HepG2 (cell line): ENCODE measurements around the gene NFX1. TPM values are rescaled to one million over a fixed set of nuclear protein-coding genes. Genes with fewer than 3 reads are reported as not detected.

Experiments used
- BORCS8-MEF2B ChIP-seq: sonication (generic); formaldehyde crosslinking; IDR thresholded peaks from 2 replicates; pipeline ENCODE4 v1.8.0; 2022; ENCODE audit warnings: mild to moderate bottlenecking, missing genetic modification reagents
- CBX1 ChIP-seq: IDR thresholded peaks from one replicate; pipeline ENCODE4 v1.6.1; 2016; ENCODE audit warnings: antibody characterized with exemption, low read depth
- CCDC6 ChIP-seq: sonication (generic); formaldehyde crosslinking; IDR thresholded peaks from 2 replicates; pipeline ENCODE4 v1.8.1; 2022; ENCODE audit warnings: mild to moderate bottlenecking, missing genetic modification reagents, moderate library complexity
- CREB1 ChIP-seq, 2 experiments: fragments of 450-650 bp in 1 of 2; IDR thresholded peaks; 2 replicates each; pipeline ENCODE4 v1.6.1; 2016 to 2017; ENCODE audit warnings: control low read depth in 1 of 2, mild to moderate bottlenecking in 1 of 2, missing compliant biosample characterization in 1 of 2, missing genetic modification characterization in 1 of 2
- DMAP1 ChIP-seq: IDR thresholded peaks from 2 replicates; pipeline ENCODE4 v1.6.1; 2016
- FOXP1 ChIP-seq, 2 experiments: fragments of 450-650 bp in 1 of 2; IDR thresholded peaks; 2 replicates each; pipeline ENCODE4 v1.6.1; 2017 to 2018; ENCODE audit warnings: antibody characterized with exemption in 1 of 2
- GTF3A ChIP-seq: sonication (generic); formaldehyde crosslinking; conservative IDR thresholded peaks from 2 replicates; pipeline ENCODE4 v1.4.0; 2020; ENCODE audit warnings: mild to moderate bottlenecking, missing genetic modification reagents
- HDAC1 ChIP-seq: sonication (generic); formaldehyde crosslinking; IDR thresholded peaks from 2 replicates; pipeline ENCODE4 v1.5.1; 2020; ENCODE audit warnings: mild to moderate bottlenecking, missing genetic modification reagents
- HIVEP1 ChIP-seq: sonication (generic); formaldehyde crosslinking; IDR thresholded peaks from 2 replicates; pipeline ENCODE4 v1.4.0; 2020; ENCODE audit warnings: mild to moderate bottlenecking, missing genetic modification reagents
- IRF2 ChIP-seq: IDR thresholded peaks from 2 replicates; pipeline ENCODE4 v1.6.1; 2018; ENCODE audit warnings: missing genetic modification reagents, missing compliant biosample characterization
- KDM5B ChIP-seq: sonication (generic); formaldehyde crosslinking; IDR thresholded peaks from 2 replicates; pipeline ENCODE4 v1.4.0; 2020; ENCODE audit warnings: missing genetic modification reagents, mild to moderate bottlenecking, borderline replicate concordance
- MEIS2 ChIP-seq: sonication (generic); formaldehyde crosslinking; IDR thresholded peaks from 2 replicates; pipeline ENCODE4 v1.9.0; 2021; ENCODE audit warnings: mild to moderate bottlenecking, missing genetic modification reagents
- RNF2 ChIP-seq: fragments of 450-650 bp; conservative IDR thresholded peaks from 2 replicates; pipeline ENCODE4 v1.6.1; 2016; ENCODE audit warnings: low read depth
- SAP130 ChIP-seq: IDR thresholded peaks from 2 replicates; pipeline ENCODE4 v1.6.1; 2016; ENCODE audit warnings: low read depth
- SP140L ChIP-seq: sonication (generic); formaldehyde crosslinking; IDR thresholded peaks from 2 replicates; pipeline ENCODE4 v1.4.0; 2020; ENCODE audit warnings: missing genetic modification reagents, borderline replicate concordance
- TAF15 ChIP-seq: fragments of 200-400 bp; formaldehyde crosslinking; IDR thresholded peaks from one replicate; pipeline ENCODE4 v1.6.1; 2018; ENCODE audit warnings: mild to moderate bottlenecking, low read depth, low read length; ENCODE audit not compliant: poor library complexity, severe bottlenecking
- ZFP36 ChIP-seq: fragments of 150-350 bp; IDR thresholded peaks from 2 replicates; pipeline ENCODE4 v1.6.1; 2018; ENCODE audit warnings: borderline replicate concordance, low read length, low read depth; ENCODE audit not compliant: partially characterized antibody
- ZNF3 ChIP-seq: IDR thresholded peaks from 2 replicates; pipeline ENCODE4 v1.7.0; 2017; ENCODE audit warnings: inconsistent platforms
- ZNF30 ChIP-seq: sonication (generic); formaldehyde crosslinking; IDR thresholded peaks from 2 replicates; pipeline ENCODE4 v1.5.0; 2020; ENCODE audit warnings: mild to moderate bottlenecking, missing genetic modification reagents
- ZNF446 ChIP-seq: sonication (generic); formaldehyde crosslinking; IDR thresholded peaks from 2 replicates; pipeline ENCODE4 v1.5.0; 2020; ENCODE audit warnings: mild to moderate bottlenecking, missing genetic modification reagents
- ZNF549 ChIP-seq: sonication (generic); formaldehyde crosslinking; IDR thresholded peaks from 2 replicates; pipeline ENCODE4 v1.5.0; 2020; ENCODE audit warnings: missing genetic modification reagents
- ZNF850 ChIP-seq: sonication (generic); formaldehyde crosslinking; conservative IDR thresholded peaks from 2 replicates; pipeline ENCODE4 v1.9.0; 2021; ENCODE audit warnings: mild to moderate bottlenecking, missing genetic modification reagents
- polyA plus RNA-seq, 8 experiments: library from polyadenylated mRNA; depleted of rRNA in 3 of 8; stranded (reverse) in 7 of 8; unstranded in 1 of 8; fragments of >200 nt; fragmentation: Illumina TruSeq in 4 of 8; extraction: Trizol in 4 of 8; gene quantifications; 2 replicates each; pipeline versions ENCODE4 v1.2.1 to v1.2.3, GENCODE V29; 2011 to 2016; ENCODE audit warnings: low read depth in 4 of 8, missing spikeins in 1 of 8, mixed read lengths in 1 of 8; ENCODE audit not compliant: insufficient read depth in 1 of 8
- total RNA-seq, 5 experiments: library from RNA; depleted of rRNA; stranded (reverse); fragments of >200 nt; fragmentation: Illumina TruSeq; extraction: Trizol; gene quantifications; 2 replicates each; pipeline ENCODE4 v1.2.3, GENCODE V29; 2016; ENCODE audit warnings: low read depth in 1 of 5
- TF ChIP-seq, protein P1 (sequence below): sonication (generic); formaldehyde crosslinking; IDR thresholded peaks from 2 replicates; pipeline ENCODE4 v1.5.0; 2020; ENCODE audit warnings: missing genetic modification reagents
- TF ChIP-seq, protein P2 (sequence below): sonication (generic); formaldehyde crosslinking; IDR thresholded peaks from 2 replicates; pipeline ENCODE4 v1.4.0; 2020; ENCODE audit warnings: mild to moderate bottlenecking, low read depth, missing genetic modification reagents
- TF ChIP-seq, protein P3 (sequence below): sonication (generic); formaldehyde crosslinking; IDR thresholded peaks from 2 replicates; pipeline ENCODE4 v1.4.0; 2020; ENCODE audit warnings: mild to moderate bottlenecking, low read depth, missing genetic modification reagents
- TF ChIP-seq, protein P4 (sequence below): IDR thresholded peaks from 2 replicates; pipeline ENCODE4 v1.6.1; 2016; ENCODE audit warnings: mild to moderate bottlenecking

Gene NFX1
- total and polyA plus RNA-seq, 2 of the 13 experiments (the other 11 are each of a cell fraction or from before 2014, with no cell fraction given): 23.9 to 27.5 TPM

DNA sequence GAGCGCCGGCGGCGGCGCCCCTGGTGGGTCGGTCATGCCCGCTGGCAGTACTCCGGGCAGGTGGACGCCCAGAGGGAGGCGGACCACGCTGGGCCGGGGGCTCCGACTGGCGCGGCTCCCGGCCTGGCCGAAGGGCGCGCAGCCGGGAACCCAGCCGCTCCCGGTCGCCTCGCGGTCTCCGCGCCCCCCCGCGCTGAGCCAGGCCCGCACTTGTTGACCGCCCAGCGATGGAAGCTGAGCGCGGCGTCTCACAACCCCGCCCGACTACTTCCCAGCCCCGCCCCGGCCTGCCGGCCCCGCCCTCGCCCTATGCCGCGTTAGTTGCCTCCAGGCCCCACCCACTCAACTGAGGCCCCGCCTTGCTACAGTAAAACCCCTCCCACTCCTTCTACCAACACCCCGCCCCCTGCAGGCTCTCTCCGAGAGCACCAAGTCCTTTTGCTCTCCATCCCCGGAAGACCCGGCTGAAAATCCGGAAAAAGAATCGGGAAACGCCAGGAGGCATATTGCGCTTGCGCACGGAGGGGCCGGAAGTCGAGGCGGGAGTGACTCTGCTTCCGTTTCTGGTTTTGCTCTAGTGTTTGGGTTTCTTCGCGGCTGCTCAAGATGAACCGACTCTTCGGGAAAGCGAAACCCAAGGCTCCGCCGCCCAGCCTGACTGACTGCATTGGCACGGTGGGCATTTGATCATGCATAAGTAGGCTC, 25.7 kb upstream of the NFX1 start, which contains the start of the genes BAG1 and CHMP5 (continued):
- no peak for TF ChIP-seq GTF3A (CRISPR knock-in tag)
- TF ChIP-seq, protein P1, sequence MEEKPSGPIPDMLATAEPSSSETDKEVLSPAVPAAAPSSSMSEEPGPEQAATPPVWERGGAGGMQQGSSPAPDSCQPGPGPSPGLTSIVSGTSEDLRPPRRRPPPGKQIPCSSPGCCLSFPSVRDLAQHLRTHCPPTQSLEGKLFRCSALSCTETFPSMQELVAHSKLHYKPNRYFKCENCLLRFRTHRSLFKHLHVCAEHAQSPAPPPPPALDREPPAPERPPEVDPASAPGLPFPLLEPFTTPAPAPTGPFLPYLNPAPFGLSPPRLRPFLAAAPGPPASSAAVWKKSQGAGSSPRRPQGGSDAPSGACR (CRISPR knock-in tag): no peak; the same call in 1 of the 2 replicates
- peak; percentile 28; the same call in 1 of the 2 replicates for TF ChIP-seq CREB1 (IDR thresholded peaks at IDR 0.05)
- TF ChIP-seq CREB1 (CRISPR knock-in tag; IDR thresholded peaks at IDR 0.05): peak; percentile 80
- no peak for TF ChIP-seq ZNF30 (CRISPR knock-in tag)
- TF ChIP-seq CCDC6 (CRISPR knock-in tag): peak; percentile 34; the same call in 1 of the 2 replicates
- no peak for TF ChIP-seq TAF15
- TF ChIP-seq ZFP36: no peak
- TF ChIP-seq ZNF446 (CRISPR knock-in tag): no peak; the same call in 1 of the 2 replicates
- no peak for TF ChIP-seq SP140L (CRISPR knock-in tag)
- no peak for TF ChIP-seq ZNF3
- TF ChIP-seq, protein P2, sequence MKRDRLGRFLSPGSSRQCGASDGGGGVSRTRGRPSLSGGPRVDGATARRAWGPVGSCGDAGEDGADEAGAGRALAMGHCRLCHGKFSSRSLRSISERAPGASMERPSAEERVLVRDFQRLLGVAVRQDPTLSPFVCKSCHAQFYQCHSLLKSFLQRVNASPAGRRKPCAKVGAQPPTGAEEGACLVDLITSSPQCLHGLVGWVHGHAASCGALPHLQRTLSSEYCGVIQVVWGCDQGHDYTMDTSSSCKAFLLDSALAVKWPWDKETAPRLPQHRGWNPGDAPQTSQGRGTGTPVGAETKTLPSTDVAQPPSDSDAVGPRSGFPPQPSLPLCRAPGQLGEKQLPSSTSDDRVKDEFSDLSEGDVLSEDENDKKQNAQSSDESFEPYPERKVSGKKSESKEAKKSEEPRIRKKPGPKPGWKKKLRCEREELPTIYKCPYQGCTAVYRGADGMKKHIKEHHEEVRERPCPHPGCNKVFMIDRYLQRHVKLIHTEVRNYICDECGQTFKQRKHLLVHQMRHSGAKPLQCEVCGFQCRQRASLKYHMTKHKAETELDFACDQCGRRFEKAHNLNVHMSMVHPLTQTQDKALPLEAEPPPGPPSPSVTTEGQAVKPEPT: no peak
- no peak for TF ChIP-seq HIVEP1 (CRISPR knock-in tag)
- TF ChIP-seq ZNF549: 0 out of 2 replicates have a peak, but pooled peaks have one; percentile 55
- TF ChIP-seq DMAP1 (CRISPR knock-in tag): no peak; the same call in 1 of the 2 replicates
- no peak; the same call in 1 of the 2 replicates for TF ChIP-seq KDM5B (CRISPR knock-in tag)
- TF ChIP-seq HDAC1: 0 out of 2 replicates have a peak, but pooled peaks have one; percentile 3
- TF ChIP-seq FOXP1 (IDR thresholded peaks at IDR 0.05): no peak
- TF ChIP-seq FOXP1 (CRISPR knock-in tag; IDR thresholded peaks at IDR 0.05): no peak
- TF ChIP-seq, protein P3, sequence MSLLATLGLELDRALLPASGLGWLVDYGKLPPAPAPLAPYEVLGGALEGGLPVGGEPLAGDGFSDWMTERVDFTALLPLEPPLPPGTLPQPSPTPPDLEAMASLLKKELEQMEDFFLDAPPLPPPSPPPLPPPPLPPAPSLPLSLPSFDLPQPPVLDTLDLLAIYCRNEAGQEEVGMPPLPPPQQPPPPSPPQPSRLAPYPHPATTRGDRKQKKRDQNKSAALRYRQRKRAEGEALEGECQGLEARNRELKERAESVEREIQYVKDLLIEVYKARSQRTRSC (CRISPR knock-in tag): no peak
- TF ChIP-seq, protein P4, sequence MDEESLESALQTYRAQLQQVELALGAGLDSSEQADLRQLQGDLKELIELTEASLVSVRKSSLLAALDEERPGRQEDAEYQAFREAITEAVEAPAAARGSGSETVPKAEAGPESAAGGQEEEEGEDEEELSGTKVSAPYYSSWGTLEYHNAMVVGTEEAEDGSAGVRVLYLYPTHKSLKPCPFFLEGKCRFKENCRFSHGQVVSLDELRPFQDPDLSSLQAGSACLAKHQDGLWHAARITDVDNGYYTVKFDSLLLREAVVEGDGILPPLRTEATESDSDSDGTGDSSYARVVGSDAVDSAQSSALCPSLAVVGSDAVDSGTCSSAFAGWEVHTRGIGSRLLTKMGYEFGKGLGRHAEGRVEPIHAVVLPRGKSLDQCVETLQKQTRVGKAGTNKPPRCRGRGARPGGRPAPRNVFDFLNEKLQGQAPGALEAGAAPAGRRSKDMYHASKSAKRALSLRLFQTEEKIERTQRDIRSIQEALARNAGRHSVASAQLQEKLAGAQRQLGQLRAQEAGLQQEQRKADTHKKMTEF: no peak; the same call in 1 of the 2 replicates
- TF ChIP-seq RNF2: no peak
- peak; percentile 58 for TF ChIP-seq SAP130 (CRISPR knock-in tag)
- TF ChIP-seq MEIS2 (CRISPR knock-in tag): no peak
- TF ChIP-seq BORCS8-MEF2B: no peak
- TF ChIP-seq IRF2 (CRISPR knock-in tag): 0 out of 2 replicates have a peak, but pooled peaks have one; percentile 14
- TF ChIP-seq ZNF850 (CRISPR knock-in tag): no peak
- TF ChIP-seq CBX1: no peak
